AG09319 (cell line): ENCODE results near the gene DIAPH2.

Experiments used
- DNase-seq: peaks from one replicate; pipeline ENCODE4 v3.0.0-alpha.2; 2010; ENCODE audit warnings: low read depth; ENCODE audit errors: extremely low read depth
- CTCF ChIP-seq: IDR thresholded peaks from 2 replicates; pipeline ENCODE4 v1.5.1; 2011; ENCODE audit warnings: low read depth, mild to moderate bottlenecking, inconsistent platforms, low read length, moderate library complexity

DIAPH2 gene

GRCh38 chrX:97238632-97239031 is 554.0 kb downstream of the DIAPH2 start:
- DNase-seq = no peak
- TF ChIP-seq CTCF = no peak

- no peak for TF ChIP-seq CTCF
- DNase-seq = no peak
Measured at GRCh38 chrX:97252111-97252510, 567.5 kb downstream of the DIAPH2 start.

GRCh38 chrX:97260679-97261078 is 576.0 kb downstream of the DIAPH2 start:
- DNase-seq = no peak
- no peak for TF ChIP-seq CTCF

GRCh38 chrX:97266406-97267121 is 581.9 kb downstream of the DIAPH2 start:
- TF ChIP-seq CTCF = no peak
- DNase-seq = no peak

- no peak for TF ChIP-seq CTCF
- peak; percentile 18 for DNase-seq
Measured at GRCh38 chrX:97267396-97268181, 582.9 kb downstream of the DIAPH2 start.

- DNase-seq = no peak
- TF ChIP-seq CTCF = no peak
Measured at GRCh38 chrX:97268182-97268680, 583.6 kb downstream of the DIAPH2 start.

- DNase-seq = no peak
- TF ChIP-seq CTCF = no peak
Measured at GRCh38 chrX:97284531-97284930, 599.9 kb downstream of the DIAPH2 start.
